Measurements from ENCODE around the gene CTSL.

CTSL gene

DNA sequence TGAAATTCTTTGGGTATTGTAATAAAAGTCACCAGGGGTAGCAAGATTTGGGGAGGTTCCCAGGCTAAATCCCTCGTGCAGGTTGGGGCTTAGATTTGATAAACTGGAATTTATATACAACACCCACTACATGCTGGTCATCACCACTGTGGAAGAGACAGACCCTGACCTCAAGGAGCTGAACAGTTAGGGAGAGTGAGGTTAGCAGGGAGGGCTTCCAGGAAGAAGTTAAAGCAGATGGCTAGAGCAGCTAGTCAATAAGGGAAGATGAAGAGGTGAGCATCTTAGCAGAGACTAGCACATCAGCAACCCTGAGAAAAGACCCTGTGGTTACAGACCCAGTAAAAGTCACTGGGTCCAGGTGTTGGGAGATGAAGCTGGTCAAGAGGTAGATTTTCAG is 6.4 kb downstream of the CTSL start:
- Histone ChIP-seq H3K9ac (ENCODE audit: low read length) (no peak overlapping the region), H2AFZ (ENCODE audit: low read depth, low read length, severe bottlenecking) (no peak overlapping the region), H3K36me3 (ENCODE audit: low read length) (no peaks in the 10 kb centered on the region), H3K27ac (ENCODE audit: low read depth, low read length) (no peak overlapping the region), H3K4me3 (ENCODE audit: insufficient read depth, low read length, poor library complexity, severe bottlenecking) (no peak overlapping the region), H3K9me3 (ENCODE audit: insufficient read depth, low read length) (no peaks in the 10 kb centered on the region), H3K79me2 (ENCODE audit: insufficient read depth, low read length) (no peaks in the 10 kb centered on the region), H4K20me1 (ENCODE audit: low read depth, low read length) (no peaks in the 10 kb centered on the region), H3K27me3 (ENCODE audit: low read length) (no peaks in the 10 kb centered on the region), H3K9me2 (replicated peaks; ENCODE audit: insufficient read depth, low read length) (no peaks in the 10 kb centered on the region), H3F3A (ENCODE audit: insufficient read depth) (no peaks in the 10 kb centered on the region), H3K4me2 (ENCODE audit: low read depth, low read length, poor library complexity, severe bottlenecking) (no peak overlapping the region)
- TF ChIP-seq, protein P1, sequence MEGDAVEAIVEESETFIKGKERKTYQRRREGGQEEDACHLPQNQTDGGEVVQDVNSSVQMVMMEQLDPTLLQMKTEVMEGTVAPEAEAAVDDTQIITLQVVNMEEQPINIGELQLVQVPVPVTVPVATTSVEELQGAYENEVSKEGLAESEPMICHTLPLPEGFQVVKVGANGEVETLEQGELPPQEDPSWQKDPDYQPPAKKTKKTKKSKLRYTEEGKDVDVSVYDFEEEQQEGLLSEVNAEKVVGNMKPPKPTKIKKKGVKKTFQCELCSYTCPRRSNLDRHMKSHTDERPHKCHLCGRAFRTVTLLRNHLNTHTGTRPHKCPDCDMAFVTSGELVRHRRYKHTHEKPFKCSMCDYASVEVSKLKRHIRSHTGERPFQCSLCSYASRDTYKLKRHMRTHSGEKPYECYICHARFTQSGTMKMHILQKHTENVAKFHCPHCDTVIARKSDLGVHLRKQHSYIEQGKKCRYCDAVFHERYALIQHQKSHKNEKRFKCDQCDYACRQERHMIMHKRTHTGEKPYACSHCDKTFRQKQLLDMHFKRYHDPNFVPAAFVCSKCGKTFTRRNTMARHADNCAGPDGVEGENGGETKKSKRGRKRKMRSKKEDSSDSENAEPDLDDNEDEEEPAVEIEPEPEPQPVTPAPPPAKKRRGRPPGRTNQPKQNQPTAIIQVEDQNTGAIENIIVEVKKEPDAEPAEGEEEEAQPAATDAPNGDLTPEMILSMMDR (IDR thresholded peaks at IDR 0.05; ENCODE audit: insufficient read depth, low read length, poor library complexity, severe bottlenecking), result no peak
- TF ChIP-seq EZH2phosphoT487 (conservative IDR thresholded peaks at IDR 0.05; ENCODE audit: low read length), result no peak

DNA sequence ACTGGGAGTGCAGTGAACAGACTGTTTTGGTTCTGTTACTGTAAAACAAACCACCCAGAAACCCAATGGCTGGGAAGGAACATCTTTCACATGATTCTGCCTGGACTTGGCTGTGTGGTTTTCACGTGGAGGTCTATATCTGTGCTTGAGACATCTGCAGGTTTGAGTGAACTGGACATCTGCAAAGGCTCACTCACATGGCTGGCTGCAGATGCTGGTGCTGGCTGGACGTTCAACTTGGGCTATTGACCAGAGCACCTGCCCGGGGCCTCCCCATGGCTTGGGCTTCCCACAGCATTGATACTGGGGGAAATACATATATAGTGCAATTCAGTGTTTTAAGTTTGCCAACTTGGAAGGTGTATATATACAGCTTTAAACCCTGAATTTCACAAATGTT is 6.8 kb downstream of the CTSL start:
- no peak overlapping the region for H3K4me3 ChIP-seq (ENCODE audit: insufficient read depth, low read length, poor library complexity, severe bottlenecking)
- no peaks in the 10 kb centered on the region for H3F3A ChIP-seq (ENCODE audit: insufficient read depth)
- no peak overlapping the region for H3K27ac ChIP-seq (ENCODE audit: low read depth, low read length)
- no peaks in the 10 kb centered on the region for H3K27me3 ChIP-seq (ENCODE audit: low read length)
- no peak overlapping the region for H3K4me2 ChIP-seq (ENCODE audit: low read depth, low read length, poor library complexity, severe bottlenecking)
- TF ChIP-seq, protein P1 (IDR thresholded peaks at IDR 0.05; ENCODE audit: insufficient read depth, low read length, poor library complexity, severe bottlenecking), result no peak
- TF ChIP-seq EZH2phosphoT487 (conservative IDR thresholded peaks at IDR 0.05; ENCODE audit: low read length), result no peak
- H3K9me3 ChIP-seq (ENCODE audit: insufficient read depth, low read length), result no peaks in the 10 kb centered on the region
- H2AFZ ChIP-seq (ENCODE audit: low read depth, low read length, severe bottlenecking), result no peak overlapping the region
- H3K9ac ChIP-seq (ENCODE audit: low read length), result no peak overlapping the region
- no peaks in the 10 kb centered on the region for H4K20me1 ChIP-seq (ENCODE audit: low read depth, low read length)
- no peaks in the 10 kb centered on the region for H3K9me2 ChIP-seq (replicated peaks; ENCODE audit: insufficient read depth, low read length)
- H3K79me2 ChIP-seq (ENCODE audit: insufficient read depth, low read length), result no peaks in the 10 kb centered on the region
- H3K36me3 ChIP-seq (ENCODE audit: low read length), result no peaks in the 10 kb centered on the region

DNA sequence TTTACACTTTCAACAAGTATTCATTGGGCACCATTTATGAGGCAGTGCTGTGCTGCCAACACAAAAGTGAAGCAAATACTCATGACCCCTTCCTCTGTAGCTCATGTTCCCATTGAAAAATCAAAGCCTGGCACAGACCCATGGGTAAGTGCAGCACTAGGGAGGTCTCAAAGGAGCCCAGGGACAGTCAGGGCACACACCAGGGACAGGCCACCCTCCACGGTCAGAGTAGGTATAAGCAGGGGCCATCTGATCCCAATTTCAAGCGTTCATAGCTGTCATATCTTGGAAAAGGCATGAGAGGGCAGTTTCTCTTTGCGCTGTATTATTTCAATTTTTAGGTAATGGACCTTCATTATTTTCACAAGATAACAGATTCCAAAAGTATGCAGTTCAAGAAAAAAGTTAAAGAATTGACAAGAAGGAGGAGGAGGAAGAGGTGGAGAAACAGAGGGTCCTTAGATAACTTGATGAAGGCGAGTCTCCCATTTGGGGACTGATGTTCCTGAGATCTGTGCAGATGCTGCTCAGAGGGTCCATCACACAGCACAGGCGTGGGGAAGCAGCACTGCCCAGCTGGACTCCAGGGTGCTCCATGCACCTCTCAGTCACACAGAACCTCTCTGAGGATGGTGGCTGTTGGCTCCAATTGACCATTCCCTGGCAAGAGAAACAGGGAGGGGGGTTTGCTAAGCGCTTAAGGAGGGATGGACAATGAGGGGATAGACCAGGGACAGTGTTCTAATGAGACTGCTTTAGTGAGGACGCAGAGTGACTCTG is 7.5 kb downstream of the CTSL start:
- Histone ChIP-seq H3F3A (ENCODE audit: insufficient read depth) (no peaks in the 10 kb centered on the region), H3K27me3 (ENCODE audit: low read length) (no peaks in the 10 kb centered on the region), H3K4me3 (ENCODE audit: insufficient read depth, low read length, poor library complexity, severe bottlenecking) (no peak overlapping the region), H3K9ac (ENCODE audit: low read length) (no peak overlapping the region), H4K20me1 (ENCODE audit: low read depth, low read length) (no peaks in the 10 kb centered on the region), H3K9me3 (ENCODE audit: insufficient read depth, low read length) (no peaks in the 10 kb centered on the region), H3K4me2 (ENCODE audit: low read depth, low read length, poor library complexity, severe bottlenecking) (no peak overlapping the region), H2AFZ (ENCODE audit: low read depth, low read length, severe bottlenecking) (no peak overlapping the region), H3K27ac (ENCODE audit: low read depth, low read length) (no peak overlapping the region), H3K36me3 (ENCODE audit: low read length) (no peaks in the 10 kb centered on the region), H3K9me2 (replicated peaks; ENCODE audit: insufficient read depth, low read length) (no peaks in the 10 kb centered on the region), H3K79me2 (ENCODE audit: insufficient read depth, low read length) (no peaks in the 10 kb centered on the region)
- no peak for TF ChIP-seq EZH2phosphoT487 (conservative IDR thresholded peaks at IDR 0.05; ENCODE audit: low read length)
- TF ChIP-seq, protein P1 (IDR thresholded peaks at IDR 0.05; ENCODE audit: insufficient read depth, low read length, poor library complexity, severe bottlenecking), result no peak
